PC-3 (cell line): ENCODE results near the gene RFX4. TPM values are rescaled to one million over a fixed set of nuclear protein-coding genes. Genes with fewer than 3 reads are reported as not detected.

ENCODE experiments used
- ATAC-seq: fragments of 200-7000 bp; cut with Tn5 transposase; 2 replicates; pipeline ENCODE4 v1.9.1; 2020; ENCODE audit warnings: mild to moderate bottlenecking, moderate library complexity
- BruUV-seq: library from RNA; stranded (reverse); fragments of 400-500 nt; replicated peaks from 2 replicates; lab custom pipeline; 2021; lab: Mats Ljungman, UMichigan
- CTCF ChIA-PET: fragments of 300-600 bp; sonication (Branson Sonifier 250); formaldehyde crosslinking; loops from one replicate; lab custom pipeline; 2022; ENCODE audit warnings: antibody characterized with exemption; lab: Charles Lee
- POLR2A ChIA-PET: fragments of 300-600 bp; sonication (Branson Sonifier 250); formaldehyde crosslinking; loops from one replicate; lab custom pipeline; 2022; ENCODE audit warnings: antibody characterized with exemption; ENCODE audit not compliant: unreplicated experiment; lab: Charles Lee
- DNase-seq: peaks from one replicate; pipeline ENCODE4 v3.0.0-alpha.2; 2015
- H2AFZ ChIP-seq: fragments of 300-600 bp; sonication (generic); 2 replicates; pipeline ENCODE4 v1.6.0; 2016; ENCODE audit warnings: antibody characterized with exemption, low read length
- H3F3A ChIP-seq: fragments of 300-600 bp; sonication (generic); one replicate; pipeline ENCODE4 v1.6.0; 2017; ENCODE audit warnings: antibody characterized with exemption, low read length, control low read depth, mild to moderate bottlenecking; ENCODE audit not compliant: unreplicated experiment
- H3K27ac ChIP-seq: fragments of 300-600 bp; sonication (generic); 2 replicates; pipeline ENCODE4 v1.5.1; 2016; ENCODE audit warnings: mild to moderate bottlenecking, low read length
- H3K27me3 ChIP-seq: fragments of 300-600 bp; sonication (generic); 2 replicates; pipeline ENCODE4 v1.6.1; 2016; ENCODE audit warnings: low read length, mixed read lengths
- H3K36me3 ChIP-seq: fragments of 300-600 bp; sonication (generic); 2 replicates; pipeline ENCODE4 v1.6.1; 2016; ENCODE audit warnings: low read depth, mixed run types, low read length, mixed read lengths
- H3K4me1 ChIP-seq: fragments of 300-600 bp; sonication (generic); 2 replicates; pipeline ENCODE4 v1.5.1; 2016; ENCODE audit warnings: low read length; ENCODE audit not compliant: insufficient read depth
- H3K4me2 ChIP-seq: fragments of 300-600 bp; sonication (generic); 2 replicates; pipeline ENCODE4 v1.6.0; 2016; ENCODE audit warnings: low read length
- H3K4me3 ChIP-seq: fragments of 300-600 bp; sonication (generic); 2 replicates; pipeline ENCODE4 v1.5.1; 2016; ENCODE audit warnings: mild to moderate bottlenecking, low read length, mixed read lengths
- H3K79me2 ChIP-seq: fragments of 300-600 bp; sonication (generic); 2 replicates; pipeline ENCODE4 v1.6.1; 2017; ENCODE audit warnings: low read length, mixed read lengths
- H3K9ac ChIP-seq: fragments of 300-600 bp; sonication (generic); 2 replicates; pipeline ENCODE4 v1.6.0; 2016; ENCODE audit warnings: mild to moderate bottlenecking, low read length
- H3K9me2 ChIP-seq: fragments of 300-600 bp; sonication (generic); replicated peaks from 2 replicates; pipeline ENCODE4 v1.6.1; 2016; ENCODE audit warnings: mixed run types, low read length, mixed read lengths
- H3K9me3 ChIP-seq: fragments of 300-600 bp; sonication (generic); 2 replicates; pipeline ENCODE4 v1.6.1; 2016; ENCODE audit warnings: low read length, mixed read lengths
- H4K20me1 ChIP-seq: fragments of 300-600 bp; sonication (generic); 2 replicates; pipeline ENCODE4 v1.6.1; 2016; ENCODE audit warnings: low read length, mixed read lengths
- CTCF ChIP-seq: fragments of 300-600 bp; sonication (generic); conservative IDR thresholded peaks from 2 replicates; pipeline ENCODE4 v1.5.1; 2017; ENCODE audit warnings: antibody characterized with exemption, low read depth, mild to moderate bottlenecking, low read length
- EZH2 ChIP-seq: fragments of 300-600 bp; sonication (generic); IDR thresholded peaks from one replicate; pipeline ENCODE4 v1.6.1; 2017; ENCODE audit warnings: antibody characterized with exemption, mild to moderate bottlenecking, low read length; ENCODE audit not compliant: unreplicated experiment
- EZH2phosphoT487 ChIP-seq: fragments of 300-600 bp; sonication (generic); IDR thresholded peaks from 2 replicates; pipeline ENCODE4 v1.6.1; 2018; ENCODE audit warnings: mild to moderate bottlenecking, antibody characterized with exemption, low read length, borderline replicate concordance
- intact Hi-C: fragments of 100-400 bp; cut with micrococcal nuclease; formaldehyde crosslinking; loops from 2 replicates; pipeline ENCODE4 v1.9.0; 2023
- total RNA-seq: library from RNA; depleted of rRNA; stranded (reverse); fragments of >200 nt; gene quantifications from 2 replicates; pipeline ENCODE4 v1.2.3, GENCODE V29; 2014

Gene RFX4
- total RNA-seq, 1 experiment from 2014 or later: not detected

GRCh38 chr12:106739815-106740530 lies 157.2 kb downstream of the RFX4 start:
- Histone ChIP-seq H3K9ac (no peak overlapping the region), H3F3A (no peaks in the 10 kb centered on the region), H3K27ac (no peak overlapping the region), H3K9me2 (no peaks in the 10 kb centered on the region), H2AFZ (no peak overlapping the region), H3K4me2 (no peak overlapping the region), H3K9me3 (no peaks in the 10 kb centered on the region), H4K20me1 (no peaks in the 10 kb centered on the region), H3K4me3 (no peak overlapping the region), H3K4me1 (no peaks in the 10 kb centered on the region), H3K27me3 (peaks cover 59% of the 10 kb centered on the region), H3K79me2 (no peaks in the 10 kb centered on the region), H3K36me3 (no peaks in the 10 kb centered on the region)
- POLR2A ChIA-PET: no interaction called here
- CTCF ChIA-PET: no interaction called here
- DNase-seq (peak; percentile 35), ATAC-seq (peak; percentile 73)
- BruUV-seq: no TSS peak
- TF ChIP-seq EZH2phosphoT487 (no peak), CTCF (no peak), EZH2 (no peak)
- intact Hi-C loops: no loop called here

GRCh38 chr12:106740818-106741217 lies 158.0 kb downstream of the RFX4 start:
- no peak overlapping the region for H3K4me3 ChIP-seq
- CTCF ChIA-PET: no interaction called here
- H3K36me3 ChIP-seq: no peaks in the 10 kb centered on the region
- intact Hi-C loops: no loop called here
- no peak overlapping the region for H3K4me2 ChIP-seq
- no peak overlapping the region for H3K9ac ChIP-seq
- H3K4me1 ChIP-seq: no peaks in the 10 kb centered on the region
- POLR2A ChIA-PET: no interaction called here
- TF ChIP-seq CTCF (no peak), EZH2phosphoT487 (no peak), EZH2 (no peak)
- DNase-seq (no peak), ATAC-seq (no peak)
- H3K79me2 ChIP-seq: no peaks in the 10 kb centered on the region
- peaks cover 61% of the 10 kb centered on the region for H3K27me3 ChIP-seq
- no TSS peak for BruUV-seq
- H4K20me1 ChIP-seq: no peaks in the 10 kb centered on the region
- H3F3A ChIP-seq: no peaks in the 10 kb centered on the region
- H3K27ac ChIP-seq: no peak overlapping the region
- H3K9me3 ChIP-seq: no peaks in the 10 kb centered on the region
- no peak overlapping the region for H2AFZ ChIP-seq
- H3K9me2 ChIP-seq: no peaks in the 10 kb centered on the region

- intact Hi-C loops: no loop called here
- H2AFZ ChIP-seq: no peak overlapping the region
- no peaks in the 10 kb centered on the region for H3K4me1 ChIP-seq
- no peaks in the 10 kb centered on the region for H3K9me2 ChIP-seq
- H3K9ac ChIP-seq: no peak overlapping the region
- no peaks in the 10 kb centered on the region for H3K36me3 ChIP-seq
- no peaks in the 10 kb centered on the region for H3K79me2 ChIP-seq
- TF ChIP-seq EZH2phosphoT487 (no peak), CTCF (no peak), EZH2 (no peak)
- no TSS peak for BruUV-seq
- peaks cover 57% of the 10 kb centered on the region for H3K27me3 ChIP-seq
- no peaks in the 10 kb centered on the region for H3F3A ChIP-seq
- POLR2A ChIA-PET: no interaction called here
- CTCF ChIA-PET: no interaction called here
- H3K9me3 ChIP-seq: no peaks in the 10 kb centered on the region
- H3K27ac ChIP-seq: no peak overlapping the region
- no peak overlapping the region for H3K4me3 ChIP-seq
- no peaks in the 10 kb centered on the region for H4K20me1 ChIP-seq
- no peak overlapping the region for H3K4me2 ChIP-seq
- no peak for ATAC-seq
- no peak for DNase-seq
Observed at GRCh38 chr12:106741247-106741646, 158.4 kb downstream of the RFX4 start.
